H9 (cell line): ENCODE data around the gene CYBA. TPM values are rescaled to one million over a fixed set of nuclear protein-coding genes. Genes with fewer than 3 reads are reported as not detected.

ENCODE experiments used
- DNase-seq: peaks from one replicate; pipeline ENCODE4 v3.0.0-alpha.2; 2017
- H2AFZ ChIP-seq: one replicate; pipeline ENCODE4 v1.6.1; 2013; ENCODE audit warnings: mild to moderate bottlenecking, low read length, control low read depth, moderate library complexity
- H2AK5ac ChIP-seq: 2 replicates; pipeline ENCODE4 v1.6.1; 2013; ENCODE audit warnings: low read length, control low read depth, mixed read lengths; ENCODE audit not compliant: insufficient read length
- H2BK120ac ChIP-seq: one replicate; pipeline ENCODE4 v1.6.1; 2013; ENCODE audit warnings: low read depth, mild to moderate bottlenecking, low read length, control low read depth, inconsistent platforms; ENCODE audit not compliant: poor library complexity, severe bottlenecking
- H2BK12ac ChIP-seq: 2 replicates; pipeline ENCODE4 v1.6.1; 2013; ENCODE audit warnings: low read length, control low read depth, mixed read lengths, low read depth; ENCODE audit not compliant: insufficient read length
- H2BK15ac ChIP-seq: 2 replicates; pipeline ENCODE4 v1.6.1; 2013; ENCODE audit warnings: low read depth, low read length, control low read depth
- H2BK20ac ChIP-seq: one replicate; pipeline ENCODE4 v1.6.1; 2013; ENCODE audit warnings: low read depth, mild to moderate bottlenecking, low read length, control low read depth, inconsistent platforms; ENCODE audit not compliant: poor library complexity, severe bottlenecking
- H2BK5ac ChIP-seq: 2 replicates; pipeline ENCODE4 v1.6.1; 2013; ENCODE audit warnings: low read length, control low read depth, mixed read lengths; ENCODE audit not compliant: insufficient read length
- H3K14ac ChIP-seq: 2 replicates; pipeline ENCODE4 v1.6.1; 2013; ENCODE audit warnings: low read length, control low read depth; ENCODE audit not compliant: insufficient read depth
- H3K18ac ChIP-seq: 2 replicates; pipeline ENCODE4 v1.6.1; 2013; ENCODE audit warnings: low read depth, mild to moderate bottlenecking, mixed read lengths, low read length, control low read depth; ENCODE audit not compliant: insufficient read length
- H3K23ac ChIP-seq: 2 replicates; pipeline ENCODE4 v1.6.1; 2013; ENCODE audit warnings: low read length, control low read depth, mixed read lengths, low read depth; ENCODE audit not compliant: insufficient read length
- H3K23me2 ChIP-seq: 2 replicates; pipeline ENCODE4 v1.6.1; 2013; ENCODE audit warnings: low read depth, mild to moderate bottlenecking, mixed read lengths, low read length, control low read depth; ENCODE audit not compliant: insufficient read length, poor library complexity, severe bottlenecking
- H3K27ac ChIP-seq: 2 replicates; pipeline ENCODE4 v1.5.1; 2013; ENCODE audit warnings: low read length, control low read depth, mixed read lengths, low read depth; ENCODE audit not compliant: insufficient read length
- H3K27me3 ChIP-seq: 2 replicates; pipeline ENCODE4 v1.6.1; 2013; ENCODE audit warnings: low read length, control low read depth, inconsistent platforms; ENCODE audit not compliant: insufficient read depth
- H3K4ac ChIP-seq: 2 replicates; pipeline ENCODE4 v1.6.1; 2013; ENCODE audit warnings: low read depth, mild to moderate bottlenecking, control low read depth, inconsistent platforms, low read length, moderate library complexity
- H3K4me1 ChIP-seq: 2 replicates; pipeline ENCODE4 v1.6.1; 2013; ENCODE audit warnings: low read length, control low read depth, inconsistent platforms; ENCODE audit not compliant: insufficient read depth
- H3K4me2 ChIP-seq: 2 replicates; pipeline ENCODE4 v1.6.1; 2013; ENCODE audit warnings: low read length, control low read depth, mixed read lengths; ENCODE audit not compliant: insufficient read length, insufficient read depth
- H3K56ac ChIP-seq: 2 replicates; pipeline ENCODE4 v1.6.1; 2013; ENCODE audit warnings: low read depth, mild to moderate bottlenecking, mixed read lengths, low read length, control low read depth; ENCODE audit not compliant: insufficient read length
- H3K79me1 ChIP-seq: 2 replicates; pipeline ENCODE4 v1.6.1; 2013; ENCODE audit warnings: low read depth, mild to moderate bottlenecking, moderate library complexity, low read length, control low read depth, inconsistent platforms; ENCODE audit not compliant: insufficient read depth, poor library complexity, severe bottlenecking
- H3K79me2 ChIP-seq: 2 replicates; pipeline ENCODE4 v1.6.1; 2013; ENCODE audit warnings: low read length, control low read depth, inconsistent platforms; ENCODE audit not compliant: insufficient read depth
- H3K9ac ChIP-seq: 2 replicates; pipeline ENCODE4 v1.6.1; 2013; ENCODE audit warnings: low read length, control low read depth, mixed read lengths; ENCODE audit not compliant: insufficient read length; ENCODE audit errors: extremely low read depth
- H3K9me3 ChIP-seq: one replicate; pipeline ENCODE4 v1.6.1; 2013; ENCODE audit warnings: low read depth, low read length, inconsistent platforms; ENCODE audit not compliant: control insufficient read depth
- H3T11ph ChIP-seq: one replicate; pipeline ENCODE4 v1.6.1; 2013; ENCODE audit warnings: mild to moderate bottlenecking, low read length, control low read depth, inconsistent platforms
- H4K20me1 ChIP-seq: one replicate; pipeline ENCODE4 v1.6.1; 2013; ENCODE audit not compliant: control insufficient read depth, insufficient read length, insufficient read depth
- H4K5ac ChIP-seq: 2 replicates; pipeline ENCODE4 v1.6.1; 2013; ENCODE audit warnings: low read depth, mild to moderate bottlenecking, mixed read lengths, low read length, control low read depth; ENCODE audit not compliant: insufficient read length
- H4K8ac ChIP-seq: replicated peaks from 2 replicates; pipeline ENCODE4 v1.6.1; 2013; ENCODE audit warnings: low read length, control low read depth, mixed read lengths, low read depth; ENCODE audit not compliant: insufficient read length
- H4K91ac ChIP-seq: 2 replicates; pipeline ENCODE4 v1.6.1; 2013; ENCODE audit warnings: low read depth, mild to moderate bottlenecking, moderate library complexity, mixed read lengths, low read length, control low read depth; ENCODE audit not compliant: insufficient read length
- H3K27ac Mint-ChIP-seq, 3 experiments: 2 replicates in 2 of 3; 3 replicates in 1 of 3; pipeline ENCODE4 v1.8.0; 2020 to 2021; ENCODE audit warnings: mixed read lengths in 3 of 3, mild to moderate bottlenecking in 1 of 3, moderate library complexity in 1 of 3
- H3K27me3 Mint-ChIP-seq: 2 replicates; pipeline ENCODE4 v1.8.0; 2021; ENCODE audit warnings: low read depth, mild to moderate bottlenecking, moderate library complexity, mixed read lengths
- H3K36me3 Mint-ChIP-seq, 3 experiments: 2 replicates in 2 of 3; 3 replicates in 1 of 3; pipeline ENCODE4 v1.8.0; 2020 to 2021; ENCODE audit warnings: low read depth in 3 of 3, mixed read lengths in 3 of 3; ENCODE audit not compliant: insufficient read depth in 1 of 3
- H3K4me1 Mint-ChIP-seq, 2 experiments: 2 replicates each; pipeline ENCODE4 v1.8.0; 2020; ENCODE audit warnings: mixed read lengths in 2 of 2
- H3K4me3 Mint-ChIP-seq, 2 experiments: 2 replicates in 1 of 2; 3 replicates in 1 of 2; pipeline ENCODE4 v1.8.0; 2020 to 2021; ENCODE audit warnings: mild to moderate bottlenecking in 2 of 2, mixed read lengths in 2 of 2, moderate library complexity in 1 of 2
- H3K9me3 Mint-ChIP-seq, 2 experiments: 2 replicates in 1 of 2; 3 replicates in 1 of 2; pipeline ENCODE4 v1.8.0; 2020; ENCODE audit warnings: mild to moderate bottlenecking in 2 of 2, mixed read lengths in 2 of 2, moderate library complexity in 1 of 2
- CTCF ChIP-seq: fragments of 200-600 bp; sonication (generic); conservative IDR thresholded peaks from 3 replicates; pipeline ENCODE4 v1.8.0; 2021; ENCODE audit warnings: antibody characterized with exemption, mild to moderate bottlenecking
- WGBS: extraction: QIAGEN DNeasy Blood & Tissue Kit; methylation state at CpG from one replicate; pipeline ENCODE4 v1.1.7; 2013; ENCODE audit warnings: missing lambda C conversion rate, low lambda C conversion rate, mixed read lengths; ENCODE audit not compliant: insufficient read length; ENCODE audit errors: extremely low coverage; 5-methylcytosine and 5-hydroxymethylcytosine counted together
- long read RNA-seq: library from polyadenylated mRNA; unstranded; transcript quantifications from one replicate; pipeline ENCODE4 v2.0.0, GENCODE V29; 2020
- total RNA-seq: library from RNA; stranded (reverse); gene quantifications from 2 replicates; pipeline ENCODE4 v1.2.1, GENCODE V29; 2021

CYBA gene
- total RNA-seq: 153 and 160 TPM in 2 replicates
- long read RNA-seq, partial matches to known transcripts: 0 of 7 reads
- long read RNA-seq, other reads (novel, unspliced or antisense): 3 of 7 reads

DNA sequence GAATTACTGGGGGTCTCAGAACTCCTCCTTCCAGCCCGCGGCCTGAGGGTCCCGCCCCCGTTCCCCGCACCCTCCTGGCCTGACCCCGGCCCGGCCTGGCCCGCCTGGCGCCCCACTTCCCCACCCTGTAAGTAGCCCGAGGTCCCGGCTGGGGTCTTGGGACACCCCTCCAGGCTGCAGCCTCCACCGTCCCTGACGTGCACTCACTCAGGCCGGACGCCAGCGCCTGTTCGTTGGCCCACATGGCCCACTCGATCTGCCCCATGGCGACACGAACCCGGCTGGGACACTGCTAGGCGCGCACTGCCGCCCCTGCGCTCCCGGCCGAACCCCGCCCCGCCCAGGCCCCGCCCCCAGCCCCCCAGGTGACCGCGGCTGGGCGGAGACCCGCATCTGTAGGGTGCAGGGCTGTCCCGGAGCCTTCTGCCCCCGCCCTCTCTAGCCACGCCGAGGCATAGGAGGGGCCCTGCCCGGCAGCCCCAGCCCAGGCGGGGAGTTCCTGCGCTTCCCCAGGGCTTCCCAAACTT is at the start of gene CYBA:
Gene CYBA, minus strand, starts transcription at position 305 of the 527 bp plus-strand sequence. Its CDS starts 40 bp downstream, at position 265.
- H3K9ac ChIP-seq: peak within 1 kb of the TSS; percentile 48
- no peak within 1 kb of the TSS for H2AFZ ChIP-seq
- H3K18ac ChIP-seq: no peak within 1 kb of the TSS
- H4K20me1 ChIP-seq: no peaks in the 10 kb centered on the region
- H3K4ac ChIP-seq: no peak within 1 kb of the TSS
- no peak within 1 kb of the TSS for H3K56ac ChIP-seq
- WGBS: no CpG with 5 or more reads among the region's 41 CpGs
- no peaks in the 10 kb centered on the region; a peak in 1 of 5 replicates for H3K9me3 Mint-ChIP-seq
- H2BK5ac ChIP-seq: no peak within 1 kb of the TSS
- H3K9me3 ChIP-seq: no peaks in the 10 kb centered on the region
- H2BK12ac ChIP-seq: no peak within 1 kb of the TSS
- no peak within 1 kb of the TSS for H3K27ac ChIP-seq
- H3K27me3 Mint-ChIP-seq: no peaks in the 10 kb centered on the region
- peaks cover 8 to 12% of the 10 kb centered on the region in 2 experiments for H3K4me1 Mint-ChIP-seq
- H3K4me3 Mint-ChIP-seq: peak within 1 kb of the TSS; percentile 83 to 91
- TF ChIP-seq CTCF: no peak
- H4K5ac ChIP-seq: no peak within 1 kb of the TSS
- H3K79me2 ChIP-seq: no peaks in the 10 kb centered on the region
- H3K27ac Mint-ChIP-seq: no peak within 1 kb of the TSS; a peak in 2 of 7 replicates
- H4K91ac ChIP-seq: no peak within 1 kb of the TSS
- H4K8ac ChIP-seq: no peak within 1 kb of the TSS
- no peaks in the 10 kb centered on the region; the same call in 1 of the 2 replicates for H3K4me1 ChIP-seq
- H2BK15ac ChIP-seq: no peak within 1 kb of the TSS
- H3K36me3 Mint-ChIP-seq: peaks cover 9 to 21% (median 21%) of the 10 kb centered on the region in 3 experiments; a peak in 6 of 7 replicates
- H3K23ac ChIP-seq: no peak within 1 kb of the TSS
- H3K79me1 ChIP-seq: peaks cover 3% of the 10 kb centered on the region
- peaks cover 17% of the 10 kb centered on the region for H3K23me2 ChIP-seq
- H2BK120ac ChIP-seq: no peak within 1 kb of the TSS
- peak; percentile 93 for DNase-seq
- no peak within 1 kb of the TSS for H3T11ph ChIP-seq
- H2AK5ac ChIP-seq: no peak within 1 kb of the TSS
- peak within 1 kb of the TSS; percentile 21 for H3K14ac ChIP-seq
- no peaks in the 10 kb centered on the region for H3K27me3 ChIP-seq
- peak within 1 kb of the TSS; percentile 66 for H3K4me2 ChIP-seq
- no peak within 1 kb of the TSS for H2BK20ac ChIP-seq
